Lower leg skin (tissue), 4 donors: Measurements from ENCODE around the gene PDE4A. TPM values are rescaled to one million over a fixed set of nuclear protein-coding genes. Genes with fewer than 3 reads are reported as not detected.
"Not testable (repeated sequence)": the region's sequence is repeated elsewhere in the genome, so short reads cannot be mapped to it uniquely, and the experiment has no call there.

Experiments used
- DNase-seq, 2 donors: peaks; one replicate each; pipeline ENCODE4 v3.0.0-alpha.2; 2019; ENCODE audit warnings: low spot score in 2 of 2
- H3K4me3 ChIP-seq: fragments of 200-600 bp; sonication (generic); 2 replicates; pipeline ENCODE4 v1.5.1; 2017; ENCODE audit warnings: mild to moderate bottlenecking, low read depth; ENCODE audit not compliant: poor library complexity, severe bottlenecking
- POLR2A ChIP-seq, 2 donors: fragments of 450-650 bp; IDR thresholded peaks; one replicate each; pipeline ENCODE4 v1.6.1; 2016 to 2017; ENCODE audit warnings: antibody characterized with exemption in 2 of 2, mild to moderate bottlenecking in 1 of 2, moderate library complexity in 1 of 2
- WGBS, 2 donors: methylation state at CpG; one replicate each; pipeline ENCODE4 v1.1.5; 2018; 5-methylcytosine and 5-hydroxymethylcytosine counted together
- intact Hi-C: fragments of 100-400 bp; cut with DNase I; formaldehyde crosslinking; loops from one replicate; pipeline ENCODE4 v1.15.0; 2023; ENCODE audit warnings: low total_unique reads
- total RNA-seq, 4 donors: library from RNA; depleted of rRNA; stranded (reverse); fragments of >200 nt; gene quantifications; one replicate each; pipeline ENCODE4 v1.1.0, GENCODE V29; 2016
- TF ChIP-seq, protein P1 (sequence below), 3 donors: fragments of 450-650 bp; IDR thresholded peaks; one replicate each; pipeline ENCODE4 v1.5.1; 2016; ENCODE audit warnings: antibody characterized with exemption in 3 of 3, mild to moderate bottlenecking in 3 of 3, moderate library complexity in 2 of 3

Gene PDE4A
- total RNA-seq, 4 donors from 2014 or later, result 4.1 to 6.8 (median 5.7) TPM

GRCh38 chr19:10392120-10392519 is 28.2 kb upstream of the PDE4A start:
- no peak for DNase-seq
- TF ChIP-seq, protein P1, sequence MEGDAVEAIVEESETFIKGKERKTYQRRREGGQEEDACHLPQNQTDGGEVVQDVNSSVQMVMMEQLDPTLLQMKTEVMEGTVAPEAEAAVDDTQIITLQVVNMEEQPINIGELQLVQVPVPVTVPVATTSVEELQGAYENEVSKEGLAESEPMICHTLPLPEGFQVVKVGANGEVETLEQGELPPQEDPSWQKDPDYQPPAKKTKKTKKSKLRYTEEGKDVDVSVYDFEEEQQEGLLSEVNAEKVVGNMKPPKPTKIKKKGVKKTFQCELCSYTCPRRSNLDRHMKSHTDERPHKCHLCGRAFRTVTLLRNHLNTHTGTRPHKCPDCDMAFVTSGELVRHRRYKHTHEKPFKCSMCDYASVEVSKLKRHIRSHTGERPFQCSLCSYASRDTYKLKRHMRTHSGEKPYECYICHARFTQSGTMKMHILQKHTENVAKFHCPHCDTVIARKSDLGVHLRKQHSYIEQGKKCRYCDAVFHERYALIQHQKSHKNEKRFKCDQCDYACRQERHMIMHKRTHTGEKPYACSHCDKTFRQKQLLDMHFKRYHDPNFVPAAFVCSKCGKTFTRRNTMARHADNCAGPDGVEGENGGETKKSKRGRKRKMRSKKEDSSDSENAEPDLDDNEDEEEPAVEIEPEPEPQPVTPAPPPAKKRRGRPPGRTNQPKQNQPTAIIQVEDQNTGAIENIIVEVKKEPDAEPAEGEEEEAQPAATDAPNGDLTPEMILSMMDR (IDR thresholded peaks at IDR 0.05), result no peak
- no peak for TF ChIP-seq POLR2A (IDR thresholded peaks at IDR 0.05)
- H3K4me3 ChIP-seq, result no peak overlapping the region
- WGBS, 2 donors, result 83 to 88% methylated on average over 6 of the region's 6 CpGs
- intact Hi-C loops, result no loop called here

- TF ChIP-seq, protein P1 (IDR thresholded peaks at IDR 0.05), result no peak
- no peak for TF ChIP-seq POLR2A (IDR thresholded peaks at IDR 0.05)
- H3K4me3 ChIP-seq, result no peak overlapping the region
- intact Hi-C loops, result no loop called here
- WGBS, 2 donors, result 94 to 96% methylated on average over 23 to 24 of the region's 24 CpGs
- DNase-seq, result no peak
Measured at GRCh38 chr19:10393137-10393536, 27.2 kb upstream of the PDE4A start.

DNA sequence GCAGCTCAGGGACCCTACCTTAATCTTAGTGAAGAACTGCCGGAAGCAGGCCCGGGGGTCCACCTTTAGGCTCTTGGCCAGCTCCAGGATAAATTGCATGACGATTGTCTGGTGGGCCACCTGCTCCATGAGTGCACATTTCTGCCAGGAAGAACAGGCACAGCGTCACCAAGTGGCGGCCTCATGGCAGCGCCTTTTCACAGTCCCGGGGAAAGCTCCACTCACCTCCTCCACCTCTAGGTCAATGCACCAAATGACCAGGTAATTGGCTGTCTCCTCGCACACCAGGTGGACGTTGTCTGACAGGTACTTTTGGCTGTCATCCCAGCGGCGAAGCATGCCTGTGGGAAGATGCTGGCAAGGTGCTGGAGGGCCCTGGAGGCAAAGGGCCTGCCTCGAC is 25.3 kb upstream of the PDE4A start:
- TF ChIP-seq, protein P1 (IDR thresholded peaks at IDR 0.05), result no peak
- no peak for TF ChIP-seq POLR2A (IDR thresholded peaks at IDR 0.05)
- no peak overlapping the region for H3K4me3 ChIP-seq
- DNase-seq, result no peak
- intact Hi-C loops, result no loop called here
- 88 to 93% methylated on average over 12 of the region's 12 CpGs for WGBS, 2 donors

- intact Hi-C loops, result no loop called here
- H3K4me3 ChIP-seq, result no peak overlapping the region
- no peak for DNase-seq
- 91 to 93% methylated on average over 26 of the region's 26 CpGs for WGBS, 2 donors
- TF ChIP-seq, protein P1 (IDR thresholded peaks at IDR 0.05), result no peak
- TF ChIP-seq POLR2A (IDR thresholded peaks at IDR 0.05), result no peak
Measured at GRCh38 chr19:10395436-10395835, 24.9 kb upstream of the PDE4A start.

GRCh38 chr19:10395917-10396316 is 24.4 kb upstream of the PDE4A start:
- intact Hi-C loops, result no loop called here
- WGBS, 2 donors, result 81 to 84% methylated on average over 24 of the region's 24 CpGs
- no peak for TF ChIP-seq POLR2A (IDR thresholded peaks at IDR 0.05)
- TF ChIP-seq, protein P1 (IDR thresholded peaks at IDR 0.05), result no peak
- no peak for DNase-seq
- H3K4me3 ChIP-seq, result no peak overlapping the region

DNA sequence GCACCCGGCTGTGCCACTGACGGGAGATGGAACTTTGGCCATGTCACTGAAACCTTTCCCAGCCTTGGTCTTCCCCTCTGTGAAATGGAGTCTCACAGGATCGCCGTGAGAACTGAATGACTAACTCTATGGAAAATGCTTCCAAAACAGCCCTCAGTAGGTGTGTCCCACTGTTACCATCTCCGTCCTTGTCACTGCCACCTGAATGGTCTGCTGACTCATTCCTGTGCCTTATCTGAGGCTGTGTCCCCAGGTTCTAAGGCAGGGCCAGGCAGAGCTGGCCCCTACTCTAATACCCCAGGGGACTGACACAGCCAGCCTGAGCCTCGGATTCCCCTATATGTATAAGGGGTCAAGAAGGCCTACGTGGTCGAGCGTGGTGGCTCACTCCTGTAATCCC is 21.5 kb upstream of the PDE4A start:
- intact Hi-C loops, result no loop called here
- DNase-seq, result no peak
- WGBS, 2 donors, result 81 to 89% methylated on average over 9 of the region's 9 CpGs
- H3K4me3 ChIP-seq, result no peak overlapping the region
- TF ChIP-seq, protein P1 (IDR thresholded peaks at IDR 0.05), result no peak
- no peak for TF ChIP-seq POLR2A (IDR thresholded peaks at IDR 0.05)

DNA sequence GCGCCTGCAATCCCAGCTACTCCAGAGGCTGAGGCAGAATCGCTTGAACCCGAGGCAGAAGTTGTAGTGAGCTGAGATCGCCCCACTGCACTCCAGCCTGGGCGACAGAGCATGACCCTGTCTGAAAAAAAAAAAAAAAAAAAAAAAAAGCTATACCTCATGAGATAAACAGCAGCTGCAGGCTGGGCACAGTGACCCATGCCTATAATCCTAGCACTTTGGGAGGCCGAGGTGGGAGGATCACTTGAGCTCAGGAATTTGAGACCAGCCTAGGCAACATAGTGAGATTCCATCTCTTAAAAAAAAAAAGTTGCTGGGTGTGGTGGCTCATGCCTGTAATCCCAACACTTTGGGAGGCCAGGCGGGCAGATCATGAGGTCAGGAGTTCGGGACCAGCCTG is 21.0 kb upstream of the PDE4A start:
- intact Hi-C loops, DNase-seq, H3K4me3 ChIP-seq: not testable (repeated sequence)
- 92 to 93% methylated on average over 8 of the region's 8 CpGs for WGBS, 2 donors
